ENCODE measurements around the gene TBC1D2B.

The TBC1D2B gene

DNA sequence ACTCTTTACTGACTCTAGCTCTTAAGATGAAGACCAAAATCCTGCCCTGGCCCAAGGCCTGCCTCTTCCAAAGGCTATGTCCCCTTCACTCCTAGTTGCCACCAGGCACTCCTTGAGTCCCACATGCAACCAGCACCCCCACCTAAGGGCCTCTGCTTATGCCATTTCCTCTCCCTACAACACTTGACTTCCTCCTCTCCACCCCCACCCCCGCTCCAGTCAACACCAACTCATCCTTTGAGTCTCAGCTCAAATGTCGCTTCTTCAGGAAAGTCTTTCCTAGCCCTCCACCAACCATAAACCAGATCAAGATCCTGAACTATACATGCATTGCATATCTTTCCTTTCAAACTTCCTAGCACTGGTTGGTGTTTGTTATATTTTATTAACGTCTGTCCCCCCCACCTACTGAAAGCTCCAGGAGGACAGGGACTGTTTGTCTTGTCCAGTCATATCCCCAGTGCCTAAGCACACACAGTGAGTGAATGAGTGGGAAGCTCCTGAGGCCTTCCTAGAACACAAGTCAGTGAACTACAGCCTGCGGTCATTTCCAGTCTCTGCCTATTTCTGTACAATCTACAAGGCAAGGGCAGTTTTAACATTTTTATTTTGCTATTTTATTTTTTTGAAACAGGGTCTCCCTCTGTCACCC is 7.3 kb downstream of the TBC1D2B start:
- TF ChIP-seq, protein P1, sequence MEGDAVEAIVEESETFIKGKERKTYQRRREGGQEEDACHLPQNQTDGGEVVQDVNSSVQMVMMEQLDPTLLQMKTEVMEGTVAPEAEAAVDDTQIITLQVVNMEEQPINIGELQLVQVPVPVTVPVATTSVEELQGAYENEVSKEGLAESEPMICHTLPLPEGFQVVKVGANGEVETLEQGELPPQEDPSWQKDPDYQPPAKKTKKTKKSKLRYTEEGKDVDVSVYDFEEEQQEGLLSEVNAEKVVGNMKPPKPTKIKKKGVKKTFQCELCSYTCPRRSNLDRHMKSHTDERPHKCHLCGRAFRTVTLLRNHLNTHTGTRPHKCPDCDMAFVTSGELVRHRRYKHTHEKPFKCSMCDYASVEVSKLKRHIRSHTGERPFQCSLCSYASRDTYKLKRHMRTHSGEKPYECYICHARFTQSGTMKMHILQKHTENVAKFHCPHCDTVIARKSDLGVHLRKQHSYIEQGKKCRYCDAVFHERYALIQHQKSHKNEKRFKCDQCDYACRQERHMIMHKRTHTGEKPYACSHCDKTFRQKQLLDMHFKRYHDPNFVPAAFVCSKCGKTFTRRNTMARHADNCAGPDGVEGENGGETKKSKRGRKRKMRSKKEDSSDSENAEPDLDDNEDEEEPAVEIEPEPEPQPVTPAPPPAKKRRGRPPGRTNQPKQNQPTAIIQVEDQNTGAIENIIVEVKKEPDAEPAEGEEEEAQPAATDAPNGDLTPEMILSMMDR (IDR thresholded peaks at IDR 0.05; ENCODE audit: low read depth, low read length): no peak
- no peak overlapping the region for H3K4me3 ChIP-seq (ENCODE audit: low read depth, low read length)

DNA sequence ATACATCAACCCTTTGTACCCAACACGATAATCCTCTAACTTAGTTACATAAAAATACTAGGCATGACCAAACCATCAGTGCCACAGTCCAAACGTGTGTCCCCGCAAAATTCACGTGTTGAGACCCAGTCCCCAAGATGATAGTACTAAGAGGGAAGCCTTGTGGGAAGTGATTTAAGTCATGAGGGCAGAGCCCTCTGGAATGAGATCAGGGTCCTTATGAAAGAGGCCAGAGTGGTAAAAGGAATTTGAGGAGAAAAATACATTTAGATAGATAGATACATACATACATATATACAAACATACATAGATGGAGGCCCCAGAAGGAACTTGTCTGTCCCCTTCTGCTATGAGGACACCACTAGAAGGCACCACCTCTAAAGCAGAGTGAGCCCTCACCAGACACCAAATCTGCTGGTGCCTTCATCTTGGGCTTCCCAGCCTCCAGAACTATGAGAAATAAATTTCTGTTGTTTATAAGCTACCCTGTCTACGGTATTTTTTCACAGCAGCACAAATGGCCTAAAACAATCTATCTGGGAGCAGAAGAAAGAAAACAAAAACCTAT is 8.0 kb downstream of the TBC1D2B start:
- TF ChIP-seq, protein P1 (IDR thresholded peaks at IDR 0.05; ENCODE audit: low read depth, low read length): no peak
- H3K4me3 ChIP-seq (ENCODE audit: low read depth, low read length): no peak overlapping the region

DNA sequence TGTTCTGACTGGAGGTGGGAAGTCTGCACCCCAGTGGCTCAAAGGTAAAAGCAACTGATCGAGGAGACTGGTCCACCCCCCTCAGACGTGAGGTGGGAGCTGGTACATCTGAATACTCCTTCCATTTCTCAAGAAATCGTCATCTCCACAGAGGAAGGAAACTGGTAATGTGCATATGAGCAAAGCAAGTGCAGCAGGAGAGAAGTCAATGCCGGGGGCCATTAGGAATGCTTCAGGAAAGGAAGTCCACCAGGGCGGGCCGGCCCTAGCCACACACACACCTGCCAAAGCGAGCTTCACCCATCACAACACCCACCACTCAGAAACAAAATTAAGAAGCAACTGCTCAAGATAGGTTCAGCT is 8.5 kb downstream of the TBC1D2B start:
- TF ChIP-seq, protein P1 (IDR thresholded peaks at IDR 0.05; ENCODE audit: low read depth, low read length): no peak
- no peak overlapping the region for H3K4me3 ChIP-seq (ENCODE audit: low read depth, low read length)

DNA sequence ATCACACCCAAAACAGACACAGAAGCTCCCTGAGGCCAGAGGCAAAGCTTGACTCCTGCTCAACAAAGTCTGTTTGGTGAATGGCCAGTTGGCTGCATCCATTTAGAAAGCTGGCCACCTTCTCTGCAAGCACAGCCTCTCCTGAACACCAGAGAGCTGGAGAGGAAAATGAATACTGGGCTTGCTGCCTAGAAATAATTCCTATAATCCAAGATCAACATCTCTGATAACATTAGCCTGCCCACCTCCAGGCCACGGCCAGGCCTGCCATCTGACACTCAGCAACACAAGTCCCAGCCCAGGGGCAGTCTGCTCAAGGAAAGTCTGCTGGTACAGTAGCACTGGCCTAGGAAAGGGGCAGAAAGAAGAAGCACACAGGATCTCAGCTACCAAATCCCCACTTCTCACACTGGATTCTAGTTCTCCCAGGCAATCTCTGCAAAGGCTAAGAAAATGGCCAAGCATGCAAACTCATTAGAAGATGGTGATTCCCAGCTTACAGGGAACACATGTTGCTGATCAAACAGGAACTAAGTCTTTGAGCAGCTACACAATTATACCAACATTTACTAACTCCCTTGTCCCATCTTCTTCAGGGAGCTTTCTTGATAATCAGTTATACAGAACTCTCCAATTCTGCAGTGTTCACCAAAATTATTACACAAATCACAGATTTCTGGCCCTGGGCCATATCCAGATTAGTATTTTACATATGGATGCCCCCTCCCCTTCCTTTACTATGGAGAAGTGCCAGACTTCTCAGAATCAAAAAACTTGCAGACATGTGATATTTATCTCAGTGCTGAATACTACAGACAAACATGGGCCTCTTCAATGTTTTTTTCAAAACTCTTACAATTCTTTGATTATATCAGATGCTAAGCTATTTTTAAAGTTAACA is 9.9 kb downstream of the TBC1D2B start:
- no peak overlapping the region for H3K4me3 ChIP-seq (ENCODE audit: low read depth, low read length)
- TF ChIP-seq, protein P1 (IDR thresholded peaks at IDR 0.05; ENCODE audit: low read depth, low read length): no peak

DNA sequence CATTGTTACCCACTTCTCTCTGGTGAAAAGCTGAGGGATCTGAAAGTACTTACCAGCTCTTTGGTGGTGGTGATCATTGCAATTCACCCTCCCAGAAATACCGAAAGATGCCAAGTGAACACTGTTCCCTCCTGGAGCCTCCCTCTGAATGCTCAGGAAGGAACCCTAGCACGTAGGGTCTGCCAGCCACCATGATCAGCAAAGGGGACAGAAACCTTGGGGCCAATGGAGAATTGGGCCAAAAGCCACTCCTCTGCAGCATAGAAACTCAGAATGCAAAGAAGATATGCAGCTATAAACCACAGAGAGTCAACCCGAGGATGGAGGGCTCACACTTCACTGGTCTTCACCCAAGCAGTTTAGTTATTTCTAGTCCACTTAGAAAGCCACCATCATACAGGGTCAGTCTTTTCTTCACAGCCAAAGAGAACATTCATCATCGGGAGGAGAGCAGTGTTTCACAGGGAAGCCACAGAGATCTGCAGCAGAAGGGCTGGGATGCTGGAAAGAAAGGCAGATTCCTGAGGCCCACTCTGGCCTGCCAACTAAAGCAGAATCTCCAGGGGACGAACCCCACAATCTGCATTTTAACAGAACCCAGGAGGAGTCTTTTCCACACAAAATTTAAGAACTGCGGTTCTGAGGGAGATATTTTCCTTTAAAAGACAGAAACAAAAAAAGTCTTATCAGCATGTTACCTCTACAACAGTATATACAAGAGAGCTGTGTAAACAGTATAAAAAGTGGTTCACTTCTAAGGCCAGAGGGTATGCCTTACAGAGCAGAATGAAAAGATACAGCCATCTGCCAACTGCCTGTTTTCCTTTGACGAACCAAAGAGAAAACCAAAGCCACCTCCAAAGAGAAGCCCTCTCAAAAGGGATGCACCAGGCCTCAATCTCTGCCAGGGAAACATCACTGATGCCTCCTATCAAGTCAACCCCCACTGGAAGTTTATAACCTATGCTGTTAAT is 11.3 kb downstream of the TBC1D2B start:
- TF ChIP-seq, protein P1 (IDR thresholded peaks at IDR 0.05; ENCODE audit: low read depth, low read length): no peak
- H3K4me3 ChIP-seq (ENCODE audit: low read depth, low read length): no peak overlapping the region

DNA sequence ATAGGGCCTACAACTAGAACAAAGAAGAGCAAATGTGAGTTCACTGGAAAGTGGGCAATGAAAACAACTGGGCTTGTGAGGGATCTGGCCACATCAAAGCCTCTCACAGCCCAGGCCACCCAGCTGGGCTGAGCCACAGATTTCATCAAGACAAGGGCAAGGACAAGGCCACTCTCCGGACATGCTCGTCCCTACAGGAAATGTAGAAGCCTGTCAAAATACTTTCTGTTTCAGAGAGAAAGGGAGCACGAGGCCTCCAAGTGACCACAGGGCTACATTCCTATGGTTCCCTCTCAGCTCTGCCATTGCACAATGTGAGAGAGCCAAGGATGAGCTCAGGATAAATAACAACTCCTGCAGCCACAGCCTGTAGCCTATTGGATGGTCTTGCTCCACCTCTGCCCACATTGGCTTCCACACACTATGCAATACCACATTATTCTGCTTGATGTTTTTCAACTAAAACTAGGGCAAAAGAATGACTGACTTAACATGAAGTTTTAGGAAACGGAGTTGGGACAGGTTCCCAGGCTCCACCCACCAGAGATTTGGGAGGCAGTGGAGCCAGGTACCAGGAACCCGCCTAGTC is 12.1 kb downstream of the TBC1D2B start:
- H3K4me3 ChIP-seq (ENCODE audit: low read depth, low read length): peak overlapping the region; percentile 26; the same call in 1 of the 2 replicates
- TF ChIP-seq, protein P1 (IDR thresholded peaks at IDR 0.05; ENCODE audit: low read depth, low read length): no peak
